ENCODE results near the gene TRAPPC3L.
A peak's percentile ranks its signal among the peaks of the same experiment; 100 is the strongest.

TRAPPC3L gene

DNA sequence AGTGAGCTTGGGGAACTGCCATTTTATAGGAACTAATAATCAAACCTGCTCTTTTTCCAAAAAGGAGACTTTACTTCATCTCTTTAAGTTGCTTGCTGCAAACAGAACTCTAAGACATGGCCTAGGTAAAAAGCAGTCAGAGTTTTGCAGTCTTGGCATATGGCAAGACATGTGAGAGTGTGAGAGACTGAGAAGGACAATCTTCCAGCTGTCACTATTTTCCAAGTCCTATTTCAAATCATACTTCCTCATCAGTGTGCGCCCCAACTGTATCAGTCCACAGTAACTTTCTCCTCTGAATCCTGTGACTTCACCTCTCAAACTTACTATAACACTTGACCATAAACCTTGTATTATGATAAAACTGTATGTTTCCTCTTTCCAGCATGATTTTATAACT lies 74.0 kb downstream of the TRAPPC3L start:
- Histone ChIP-seq H3K27me3 (ENCODE audit: control insufficient read depth, insufficient read depth, low read length) (no peaks in the 10 kb centered on the region), H3K4me1 (no peaks in the 10 kb centered on the region), H3K79me2 (no peaks in the 10 kb centered on the region), H3K4me2 (ENCODE audit: low read length) (no peak overlapping the region), H3K9me3 (ENCODE audit: control insufficient read depth, low read length) (no peaks in the 10 kb centered on the region), H3K36me3 (ENCODE audit: control insufficient read depth, insufficient read depth, low read length) (no peaks in the 10 kb centered on the region), H3K27ac (no peak overlapping the region), H3K9ac (no peak overlapping the region), H3K4me3 (ENCODE audit: low read depth, low read length) (no peak overlapping the region), H2AFZ (no peak overlapping the region)
- TF ChIP-seq, protein P1, sequence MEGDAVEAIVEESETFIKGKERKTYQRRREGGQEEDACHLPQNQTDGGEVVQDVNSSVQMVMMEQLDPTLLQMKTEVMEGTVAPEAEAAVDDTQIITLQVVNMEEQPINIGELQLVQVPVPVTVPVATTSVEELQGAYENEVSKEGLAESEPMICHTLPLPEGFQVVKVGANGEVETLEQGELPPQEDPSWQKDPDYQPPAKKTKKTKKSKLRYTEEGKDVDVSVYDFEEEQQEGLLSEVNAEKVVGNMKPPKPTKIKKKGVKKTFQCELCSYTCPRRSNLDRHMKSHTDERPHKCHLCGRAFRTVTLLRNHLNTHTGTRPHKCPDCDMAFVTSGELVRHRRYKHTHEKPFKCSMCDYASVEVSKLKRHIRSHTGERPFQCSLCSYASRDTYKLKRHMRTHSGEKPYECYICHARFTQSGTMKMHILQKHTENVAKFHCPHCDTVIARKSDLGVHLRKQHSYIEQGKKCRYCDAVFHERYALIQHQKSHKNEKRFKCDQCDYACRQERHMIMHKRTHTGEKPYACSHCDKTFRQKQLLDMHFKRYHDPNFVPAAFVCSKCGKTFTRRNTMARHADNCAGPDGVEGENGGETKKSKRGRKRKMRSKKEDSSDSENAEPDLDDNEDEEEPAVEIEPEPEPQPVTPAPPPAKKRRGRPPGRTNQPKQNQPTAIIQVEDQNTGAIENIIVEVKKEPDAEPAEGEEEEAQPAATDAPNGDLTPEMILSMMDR (IDR thresholded peaks at IDR 0.05): no peak

DNA sequence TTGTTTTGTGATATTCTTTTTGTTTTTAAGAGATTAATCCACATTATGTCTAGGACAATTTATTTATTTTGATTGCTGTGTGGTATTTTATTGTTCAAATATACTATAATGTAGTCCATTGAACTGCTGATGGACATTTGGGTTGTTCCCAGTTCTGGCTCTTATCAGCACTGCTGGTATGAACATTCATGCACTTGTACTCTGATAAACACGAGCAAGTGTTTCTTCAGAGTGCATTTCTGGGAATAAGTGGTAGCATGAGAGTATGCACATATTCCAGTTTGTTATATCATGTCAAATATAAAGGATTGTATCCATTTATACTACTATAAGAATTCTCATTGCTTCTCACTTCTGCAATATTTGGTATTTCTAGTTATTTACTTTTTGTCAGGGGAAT lies 77.2 kb downstream of the TRAPPC3L start:
- H3K27me3 ChIP-seq (ENCODE audit: control insufficient read depth, insufficient read depth, low read length): no peaks in the 10 kb centered on the region
- no peak overlapping the region for H3K4me2 ChIP-seq (ENCODE audit: low read length)
- TF ChIP-seq, protein P1 (IDR thresholded peaks at IDR 0.05): no peak
- H3K9me3 ChIP-seq (ENCODE audit: control insufficient read depth, low read length): no peaks in the 10 kb centered on the region
- no peaks in the 10 kb centered on the region for H3K36me3 ChIP-seq (ENCODE audit: control insufficient read depth, insufficient read depth, low read length)
- H2AFZ ChIP-seq: no peak overlapping the region
- no peak overlapping the region for H3K4me3 ChIP-seq (ENCODE audit: low read depth, low read length)
- H3K79me2 ChIP-seq: no peaks in the 10 kb centered on the region
- H3K9ac ChIP-seq: no peak overlapping the region
- H3K4me1 ChIP-seq: peaks cover under 1% of the 10 kb centered on the region
- H3K27ac ChIP-seq: no peak overlapping the region

DNA sequence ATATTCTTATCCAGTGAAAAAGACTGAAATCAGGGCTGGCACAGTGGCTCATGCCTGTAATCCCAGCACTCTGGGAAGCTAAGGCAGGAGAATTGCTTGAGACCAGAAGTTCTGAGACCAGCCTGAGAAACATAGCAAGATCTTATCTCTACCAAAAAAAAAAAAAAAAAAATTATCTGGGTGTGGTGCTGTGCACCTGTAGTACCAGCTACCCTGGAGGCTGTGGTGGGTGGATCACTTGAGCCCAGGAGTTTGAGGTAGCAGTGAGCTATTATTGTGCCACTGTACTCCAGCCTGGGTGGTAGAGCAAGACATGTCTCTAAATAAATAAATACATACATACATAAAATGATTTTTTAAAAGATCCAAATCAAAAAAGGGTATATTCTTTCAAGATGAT lies 78.0 kb downstream of the TRAPPC3L start:
- no peak overlapping the region for H3K4me3 ChIP-seq (ENCODE audit: low read depth, low read length)
- H3K9ac ChIP-seq: no peak overlapping the region
- H3K4me1 ChIP-seq: peaks cover 4% of the 10 kb centered on the region
- no peaks in the 10 kb centered on the region for H3K9me3 ChIP-seq (ENCODE audit: control insufficient read depth, low read length)
- H3K4me2 ChIP-seq (ENCODE audit: low read length): no peak overlapping the region
- no peaks in the 10 kb centered on the region for H3K27me3 ChIP-seq (ENCODE audit: control insufficient read depth, insufficient read depth, low read length)
- H3K36me3 ChIP-seq (ENCODE audit: control insufficient read depth, insufficient read depth, low read length): no peaks in the 10 kb centered on the region
- TF ChIP-seq, protein P1 (IDR thresholded peaks at IDR 0.05): no peak
- no peaks in the 10 kb centered on the region for H3K79me2 ChIP-seq
- H3K27ac ChIP-seq: no peak overlapping the region
- no peak overlapping the region for H2AFZ ChIP-seq

DNA sequence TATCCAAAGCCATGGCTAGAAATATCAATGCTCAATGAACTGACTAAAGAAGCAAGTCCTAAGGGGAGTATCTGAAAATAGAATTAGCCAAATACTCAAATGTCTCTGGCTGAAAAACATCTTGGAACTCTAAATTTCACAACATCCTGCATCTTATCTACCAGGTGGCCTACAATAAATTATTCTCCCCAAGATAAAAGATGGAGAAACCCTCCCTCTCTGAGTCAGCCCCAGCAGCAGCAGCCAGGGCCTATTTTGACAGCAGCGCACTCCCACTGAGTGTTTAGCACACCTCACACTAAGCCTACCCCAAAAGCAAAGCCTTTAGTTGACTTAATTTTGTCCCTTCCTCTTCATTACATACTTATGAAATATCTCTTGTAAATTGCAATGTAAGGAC lies 78.4 kb downstream of the TRAPPC3L start:
- H3K27me3 ChIP-seq (ENCODE audit: control insufficient read depth, insufficient read depth, low read length): no peaks in the 10 kb centered on the region
- TF ChIP-seq, protein P1 (IDR thresholded peaks at IDR 0.05): no peak
- H3K9ac ChIP-seq: no peak overlapping the region
- H3K27ac ChIP-seq: no peak overlapping the region
- H3K4me3 ChIP-seq (ENCODE audit: low read depth, low read length): no peak overlapping the region
- H3K79me2 ChIP-seq: no peaks in the 10 kb centered on the region
- H2AFZ ChIP-seq: peak overlapping the region; percentile 25
- H3K9me3 ChIP-seq (ENCODE audit: control insufficient read depth, low read length): no peaks in the 10 kb centered on the region
- peaks cover 4% of the 10 kb centered on the region for H3K4me1 ChIP-seq
- H3K4me2 ChIP-seq (ENCODE audit: low read length): no peak overlapping the region
- H3K36me3 ChIP-seq (ENCODE audit: control insufficient read depth, insufficient read depth, low read length): no peaks in the 10 kb centered on the region

DNA sequence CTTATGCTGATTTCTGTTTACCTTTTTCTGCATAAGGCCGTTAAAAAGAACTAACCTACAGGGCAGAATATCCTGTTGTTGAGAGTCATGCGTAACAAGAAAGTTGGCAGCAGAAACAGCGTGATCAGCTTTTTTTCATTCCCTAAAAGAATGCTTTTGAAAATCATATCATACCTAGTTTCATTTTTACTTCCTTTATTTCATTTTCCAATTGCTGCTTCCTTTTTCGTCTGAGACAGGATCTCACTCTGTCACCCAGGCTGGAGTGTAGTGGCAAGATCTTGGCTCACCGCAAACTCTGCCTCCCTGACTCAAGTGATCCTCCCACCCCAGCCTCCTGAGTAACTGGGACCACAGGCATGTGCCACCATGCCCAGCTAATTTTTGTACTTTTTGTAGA lies 80.2 kb downstream of the TRAPPC3L start:
- peak overlapping the region; percentile 54 for H3K4me2 ChIP-seq (ENCODE audit: low read length)
- peak overlapping the region; percentile 15 for H3K4me3 ChIP-seq (ENCODE audit: low read depth, low read length)
- H3K9me3 ChIP-seq (ENCODE audit: control insufficient read depth, low read length): no peaks in the 10 kb centered on the region
- peak overlapping the region; percentile 27 for H3K27ac ChIP-seq
- peaks cover 4% of the 10 kb centered on the region for H3K4me1 ChIP-seq
- peak overlapping the region; percentile 0 for H2AFZ ChIP-seq
- no peaks in the 10 kb centered on the region for H3K36me3 ChIP-seq (ENCODE audit: control insufficient read depth, insufficient read depth, low read length)
- no peaks in the 10 kb centered on the region for H3K79me2 ChIP-seq
- no peaks in the 10 kb centered on the region for H3K27me3 ChIP-seq (ENCODE audit: control insufficient read depth, insufficient read depth, low read length)
- TF ChIP-seq, protein P1 (IDR thresholded peaks at IDR 0.05): no peak
- no peak overlapping the region for H3K9ac ChIP-seq

Measured in parathyroid adenoma (tissue), 2 donors.